GM19351 (cell line): ENCODE results near the gene SEPTIN14.
"Not testable (repeated sequence)": the region's sequence is repeated elsewhere in the genome, so short reads cannot be mapped to it uniquely, and the experiment has no call there.

Experiments
- ATAC-seq: cut with Tn5 transposase; IDR thresholded peaks from one replicate; pipeline ENCODE4 v1.9.1; 2021; ENCODE audit warnings: mild to moderate bottlenecking, moderate library complexity; ENCODE audit not compliant: unreplicated experiment

The SEPTIN14 gene

GRCh38 chr7:55786901-55787300, 75.7 kb downstream of the SEPTIN14 start:
- ATAC-seq = no peak

GRCh38 chr7:55785444-55785843, 77.1 kb downstream of the SEPTIN14 start:
- ATAC-seq = not testable (repeated sequence)

GRCh38 chr7:55784151-55784550, 78.4 kb downstream of the SEPTIN14 start:
- no peak for ATAC-seq

GRCh38 chr7:55778631-55779030, 83.9 kb downstream of the SEPTIN14 start:
- ATAC-seq = no peak

- no peak for ATAC-seq
These were observed 86.4 kb downstream of the SEPTIN14 start for GRCh38 chr7:55776196-55776595.

- ATAC-seq = no peak
These were observed 87.5 kb downstream of the SEPTIN14 start for GRCh38 chr7:55775051-55775420.

- ATAC-seq = no peak
These were observed 88.1 kb downstream of the SEPTIN14 start for GRCh38 chr7:55774327-55775050.

- ATAC-seq = no peak
These were observed 91.8 kb downstream of the SEPTIN14 start for GRCh38 chr7:55770778-55771177.

- not testable (repeated sequence) for ATAC-seq
These were observed 109.2 kb downstream of the SEPTIN14 start for GRCh38 chr7:55753274-55753862.

- ATAC-seq = not testable (repeated sequence)
These were observed 117.8 kb downstream of the SEPTIN14 start for GRCh38 chr7:55744706-55745105.
